Lower lobe of right lung (tissue), 2 donors: ENCODE measurements around the gene ZNF568. TPM values are rescaled to one million over a fixed set of nuclear protein-coding genes. Genes with fewer than 3 reads are reported as not detected.

Source experiments
- ATAC-seq, 2 donors: fragments of 200-7000 bp; cut with Tn5 transposase; one replicate each; pipeline ENCODE4 v1.9.1; 2020 to 2022; ENCODE audit warnings: mild to moderate bottlenecking in 2 of 2, moderate library complexity in 2 of 2
- DNase-seq: peaks from one replicate; pipeline ENCODE4 v3.0.0-alpha.2; 2020
- H3K27ac ChIP-seq: fragments of 200-600 bp; one replicate; pipeline ENCODE4 v1.8.0; 2022
- H3K27me3 ChIP-seq: fragments of 200-600 bp; one replicate; pipeline ENCODE4 v1.8.0; 2022; ENCODE audit warnings: low read depth
- H3K36me3 ChIP-seq: fragments of 200-600 bp; one replicate; pipeline ENCODE4 v1.8.0; 2022; ENCODE audit warnings: mild to moderate bottlenecking
- H3K4me1 ChIP-seq: fragments of 200-600 bp; one replicate; pipeline ENCODE4 v1.8.0; 2022
- H3K4me3 ChIP-seq: fragments of 200-600 bp; one replicate; pipeline ENCODE4 v1.8.0; 2022; ENCODE audit warnings: mild to moderate bottlenecking
- H3K9me3 ChIP-seq: fragments of 200-600 bp; one replicate; pipeline ENCODE4 v1.8.0; 2022
- CTCF ChIP-seq: fragments of 200-600 bp; IDR thresholded peaks from one replicate; pipeline ENCODE4 v1.8.0; 2022; ENCODE audit warnings: antibody characterized with exemption, mild to moderate bottlenecking
- intact Hi-C: fragments of 100-400 bp; cut with DNase I; formaldehyde crosslinking; loops from one replicate; pipeline ENCODE4 v1.11.0; 2022
- total RNA-seq: library from RNA; stranded (reverse); fragmentation: NEBNext Ultra II Directional; extraction: Animal tissue kit (Norgen Biotek cat#: 25700); gene quantifications from one replicate; pipeline ENCODE4 v1.2.1, GENCODE V29; 2021
- donor health status: DM: no; HTN: yes; CAD: no; lungs with severe emphysema.

ZNF568 gene
- total RNA-seq, 1 donor from 2014 or later: 10.9 TPM

DNA sequence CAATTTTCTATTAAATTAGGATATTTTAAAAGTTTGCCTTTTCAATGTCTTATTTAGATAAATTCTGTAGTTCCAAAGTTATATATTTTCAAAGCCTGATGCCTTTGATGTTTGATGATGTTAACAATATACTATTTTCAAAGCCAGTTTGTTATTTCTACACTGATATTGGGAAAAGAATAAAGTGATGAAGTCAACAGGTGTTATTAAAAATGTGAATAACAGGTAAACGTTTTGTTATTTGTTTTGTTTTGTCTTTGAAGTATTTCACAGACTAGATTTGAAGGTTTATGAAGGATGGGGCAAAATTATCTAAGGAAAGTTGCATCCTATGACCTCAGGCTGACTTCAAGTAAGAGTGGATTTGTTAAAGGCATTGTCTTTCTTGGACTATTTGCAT lies 129.0 kb downstream of the ZNF568 start:
- Histone ChIP-seq H3K27me3 (no peaks in the 10 kb centered on the region), H3K4me3 (no peak overlapping the region), H3K27ac (no peak overlapping the region), H3K36me3 (no peaks in the 10 kb centered on the region), H3K9me3 (peaks cover 57% of the 10 kb centered on the region), H3K4me1 (no peaks in the 10 kb centered on the region)
- DNase-seq (no peak), ATAC-seq (no peak)
- TF ChIP-seq CTCF: no peak
- intact Hi-C loops: no loop called here

Other genes starting within 250 kb of the ZNF568 start
- 7.5 TPM for gene ZNF461, start 249.5 kb upstream of the ZNF568 start, total RNA-seq
- 6.1 TPM for gene ZNF567, start 228.7 kb upstream of the ZNF568 start, total RNA-seq
- 3.3 TPM for gene ZNF850, start 143.5 kb upstream of the ZNF568 start, total RNA-seq
- gene ZNF790, start 77.9 kb upstream of the ZNF568 start, total RNA-seq: 7.6 TPM
- 7.0 TPM for gene ZNF345, start 65.5 kb upstream of the ZNF568 start, total RNA-seq
- 2.6 TPM for gene ZNF829, start within 50 bp of the ZNF568 start, total RNA-seq
- gene ZNF420, start 162.1 kb downstream of the ZNF568 start, total RNA-seq: 9.1 TPM